HG03060 (cell line): Measurements from ENCODE around the gene KLHL30.

Experiments used
- ATAC-seq: cut with Tn5 transposase; IDR thresholded peaks from one replicate; pipeline ENCODE4 v1.9.1; 2021; ENCODE audit warnings: low read depth, moderate number of reproducible peaks; ENCODE audit not compliant: unreplicated experiment

Gene KLHL30

DNA sequence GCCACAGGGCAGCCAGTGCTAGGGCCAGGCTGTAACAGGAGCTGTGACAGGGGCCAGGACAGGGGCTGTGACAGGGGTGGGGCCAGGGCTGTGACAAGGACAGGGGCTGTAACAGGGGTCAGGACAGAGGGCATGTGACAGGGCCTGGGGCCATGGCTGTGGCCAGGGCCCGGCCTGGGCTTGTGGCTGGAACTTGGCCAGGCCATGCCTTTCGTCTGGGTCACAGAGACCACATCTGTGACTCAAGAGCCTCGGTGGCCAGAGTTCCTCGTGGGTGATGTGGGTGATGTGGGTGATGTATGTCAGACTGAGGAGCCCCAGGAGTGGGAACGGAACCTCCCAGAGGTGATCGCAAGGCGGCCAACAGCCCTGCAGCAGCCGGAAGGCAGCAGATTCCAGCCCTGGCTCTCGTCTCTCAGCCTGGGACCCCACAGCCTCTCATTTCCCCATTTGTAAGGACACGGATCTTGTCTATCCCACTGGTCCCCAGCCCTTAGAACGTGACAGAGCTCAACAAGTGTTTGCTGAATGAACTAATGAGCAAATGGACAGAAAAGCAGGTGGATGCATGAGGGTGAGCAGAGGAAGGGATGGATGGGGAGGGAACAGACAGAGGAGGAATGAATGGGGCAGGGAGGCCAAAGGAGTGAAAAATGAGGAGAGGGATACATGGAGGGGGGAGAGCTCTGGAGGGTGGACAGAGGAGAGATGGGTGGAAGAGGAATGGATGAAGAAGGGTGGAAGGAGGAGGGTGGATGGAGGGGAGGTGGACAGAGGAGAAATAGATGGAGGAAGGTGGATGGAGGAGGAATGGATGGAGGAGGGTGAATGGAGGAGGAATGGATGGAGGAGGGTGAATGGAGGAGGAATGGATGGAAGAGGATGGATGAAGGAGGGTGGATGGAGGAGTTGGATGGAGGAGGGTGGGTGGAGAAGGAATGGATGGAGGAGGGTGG, 21.0 kb upstream of the KLHL30 start:
- no peak for ATAC-seq

DNA sequence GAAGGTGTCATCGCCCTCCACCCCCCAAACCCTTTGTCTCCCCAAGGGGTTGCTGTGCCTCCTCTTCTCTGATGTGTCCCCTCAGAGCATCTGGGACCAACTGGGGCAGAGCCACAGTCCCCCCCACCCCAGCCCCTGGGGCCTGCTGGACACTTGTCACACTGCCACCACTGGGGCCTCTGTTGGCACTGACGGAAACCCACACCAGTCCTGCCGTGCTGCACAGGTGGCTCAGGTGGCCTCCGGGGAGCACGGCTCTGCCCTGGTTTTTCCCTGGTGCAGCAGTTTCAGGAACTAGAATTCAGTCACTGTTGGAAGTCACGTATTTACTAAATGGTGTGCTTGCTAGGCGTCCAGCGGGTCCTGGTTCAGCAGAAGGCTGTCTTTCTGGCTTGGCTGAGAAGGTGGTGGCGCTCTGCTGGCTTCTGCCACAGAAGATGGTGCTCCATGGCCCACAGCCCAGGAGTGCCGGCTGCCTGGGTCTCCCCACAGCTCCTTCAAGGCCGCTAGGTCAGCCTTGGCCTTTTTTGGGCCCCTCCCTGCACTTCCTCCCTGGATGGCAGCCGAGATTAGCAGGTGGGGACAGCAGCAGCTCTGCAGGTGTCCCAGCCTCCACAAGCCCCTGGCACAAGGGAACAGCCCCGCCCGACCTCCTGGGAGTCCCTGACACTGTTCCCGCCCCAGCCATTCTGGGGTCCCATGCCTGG, 18.6 kb upstream of the KLHL30 start:
- ATAC-seq: no peak

DNA sequence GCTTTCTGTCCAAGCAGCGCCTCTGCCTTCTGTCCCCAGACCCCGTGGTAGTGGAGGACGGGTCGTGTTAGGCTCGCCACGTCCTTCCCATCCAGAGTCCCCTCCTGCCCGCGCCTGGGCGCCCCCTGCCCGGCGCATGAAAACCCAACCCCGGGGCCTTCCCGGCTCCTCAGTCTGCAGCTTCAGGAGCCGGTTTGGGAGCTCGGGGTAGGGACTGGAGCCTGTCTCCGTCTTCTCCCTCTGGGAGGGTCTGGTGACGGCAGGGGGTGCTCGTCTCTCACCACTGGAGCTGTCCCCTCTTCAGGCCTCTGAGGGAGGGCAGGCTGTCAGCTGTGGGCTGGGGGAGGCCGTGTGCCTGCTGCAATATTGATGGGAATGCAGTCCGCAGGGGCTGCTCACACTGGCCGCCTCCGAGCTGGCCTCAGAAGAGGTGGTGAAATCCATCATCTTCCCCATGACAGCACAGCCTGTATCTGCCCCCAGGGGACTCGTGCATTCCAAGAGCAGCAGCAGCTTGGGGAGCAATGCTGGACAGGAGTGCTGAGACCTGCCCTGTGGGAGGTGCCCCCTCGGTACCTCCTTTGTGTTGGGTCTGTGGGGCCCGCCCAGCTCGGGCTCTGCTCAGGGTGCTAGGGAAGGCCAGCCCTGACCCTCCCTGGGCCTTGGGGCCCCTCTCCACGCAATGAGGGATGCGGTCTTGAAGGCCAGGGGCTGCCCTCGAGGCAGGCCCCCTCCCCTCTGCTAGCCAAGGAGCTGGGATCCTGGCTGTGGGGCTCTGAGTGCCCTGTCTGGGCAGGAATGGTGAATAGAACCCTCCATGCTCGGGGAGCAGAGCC, 17.8 kb upstream of the KLHL30 start:
- no peak for ATAC-seq

DNA sequence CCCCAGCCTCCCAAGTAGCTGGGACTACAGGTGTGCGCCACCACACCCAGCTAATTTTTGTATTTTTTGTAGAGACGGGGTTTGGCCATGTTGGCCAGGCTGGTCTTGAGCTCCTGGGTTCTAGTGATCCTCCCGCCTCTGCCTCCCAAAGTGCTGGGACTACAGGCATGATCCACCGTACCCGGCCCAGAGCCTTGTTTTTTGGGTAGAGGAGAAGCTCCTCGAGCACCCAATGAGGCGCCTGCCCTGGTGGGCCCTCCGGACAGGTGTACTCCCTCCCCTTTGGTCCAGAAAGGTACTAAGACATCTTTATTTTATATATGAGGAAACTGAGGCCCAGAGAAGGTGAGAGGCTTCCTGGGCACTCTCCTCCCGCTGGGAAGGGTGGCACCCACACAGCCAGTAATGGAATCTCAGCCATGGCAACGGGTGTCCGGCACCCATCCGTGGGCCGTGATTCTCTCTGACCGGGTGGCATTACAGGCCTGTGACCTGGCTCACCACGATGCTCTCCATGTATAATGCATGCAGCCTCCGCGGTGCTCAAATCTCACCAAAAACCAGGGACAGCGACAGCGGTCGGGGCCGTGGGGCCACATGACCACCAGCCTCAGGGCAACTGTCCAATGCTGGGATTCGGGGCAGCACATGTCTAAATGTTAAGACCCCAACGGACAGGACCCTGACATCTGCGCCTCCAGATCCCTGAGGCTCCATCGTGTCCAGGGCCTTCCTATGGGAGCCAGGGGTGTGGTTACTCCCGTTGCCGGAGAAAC, 16.8 kb upstream of the KLHL30 start:
- no peak for ATAC-seq

DNA sequence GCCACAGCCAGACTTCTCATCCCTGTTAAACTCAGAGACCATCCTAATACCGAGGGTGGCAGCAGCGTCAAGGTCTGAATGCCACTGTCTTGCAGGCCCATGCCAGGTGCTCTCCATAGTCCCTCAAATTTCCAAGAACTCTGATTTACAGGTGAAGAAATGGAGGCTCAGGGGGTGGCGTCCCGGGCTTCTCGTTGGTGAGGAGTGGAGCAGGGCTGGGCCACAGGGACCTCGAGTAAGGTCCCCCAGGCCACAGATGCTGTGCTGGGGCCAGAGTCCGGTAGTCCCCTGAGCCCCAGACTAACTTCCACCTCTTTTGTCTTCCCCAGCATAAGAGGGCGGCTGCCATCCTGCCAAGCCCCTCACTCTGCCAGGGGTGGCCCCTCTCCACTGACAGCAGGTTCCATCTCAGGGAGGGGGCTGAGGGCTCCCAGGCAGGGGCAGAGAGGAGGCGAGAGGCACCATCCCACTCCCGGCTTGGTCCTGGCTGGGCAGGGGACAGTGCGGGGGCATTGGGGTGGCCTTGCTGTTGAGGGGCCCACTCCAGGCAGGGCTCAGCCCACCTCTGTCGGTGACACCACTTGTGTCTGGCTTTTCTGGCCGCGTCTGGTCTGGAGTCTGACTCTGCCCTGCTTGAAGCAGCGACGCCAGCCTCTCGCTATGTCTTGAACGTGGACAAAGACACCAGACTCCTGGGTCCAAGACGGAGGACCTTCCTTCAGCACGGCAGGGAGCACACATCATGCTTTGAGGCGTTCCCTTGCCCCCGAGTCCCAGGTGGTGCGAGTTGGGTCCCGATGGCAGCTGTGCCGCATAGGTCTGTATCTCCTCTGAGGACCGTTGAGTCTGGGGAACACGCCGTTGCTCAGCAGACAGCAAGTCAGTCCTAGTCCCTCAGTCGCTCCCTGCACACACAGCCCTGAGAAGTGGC, 15.9 kb upstream of the KLHL30 start:
- no peak for ATAC-seq

DNA sequence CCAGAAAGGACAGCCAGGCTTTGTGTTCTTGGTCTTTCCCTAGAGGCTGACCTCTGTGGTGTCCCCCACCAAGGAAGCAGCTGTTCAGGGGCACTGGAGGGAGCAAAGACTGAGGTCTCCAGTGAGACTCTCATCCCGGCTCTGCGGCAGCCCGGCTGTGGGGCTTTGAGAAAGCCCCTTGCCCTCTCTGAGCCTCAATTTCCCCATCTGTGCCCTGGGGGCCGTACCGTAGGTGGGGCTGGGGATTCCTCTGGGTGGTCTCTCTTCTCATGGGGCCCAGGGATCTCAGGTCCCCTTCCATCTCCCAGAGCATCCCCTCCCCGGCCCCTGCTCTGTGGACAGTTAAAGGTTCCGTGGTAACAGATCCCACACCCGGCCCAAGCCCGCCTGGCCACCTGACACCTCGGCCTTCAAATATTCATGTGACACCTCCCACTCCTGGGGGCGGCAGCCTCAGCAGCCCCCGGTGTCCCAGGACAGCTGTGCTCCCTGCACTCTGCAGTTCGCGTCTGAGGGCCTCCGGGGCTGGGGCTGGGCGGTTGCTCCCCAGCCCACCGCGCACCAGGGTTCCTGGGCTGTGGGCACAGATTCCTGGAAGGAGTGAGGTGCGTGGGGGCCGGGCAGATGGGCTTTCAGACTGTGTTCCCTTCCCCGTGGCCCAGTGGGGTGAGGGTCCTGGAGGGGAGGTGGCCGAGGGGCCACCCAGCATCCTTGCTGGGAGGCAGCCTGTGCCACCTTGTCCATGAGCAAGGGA, 15.1 kb upstream of the KLHL30 start:
- no peak for ATAC-seq

DNA sequence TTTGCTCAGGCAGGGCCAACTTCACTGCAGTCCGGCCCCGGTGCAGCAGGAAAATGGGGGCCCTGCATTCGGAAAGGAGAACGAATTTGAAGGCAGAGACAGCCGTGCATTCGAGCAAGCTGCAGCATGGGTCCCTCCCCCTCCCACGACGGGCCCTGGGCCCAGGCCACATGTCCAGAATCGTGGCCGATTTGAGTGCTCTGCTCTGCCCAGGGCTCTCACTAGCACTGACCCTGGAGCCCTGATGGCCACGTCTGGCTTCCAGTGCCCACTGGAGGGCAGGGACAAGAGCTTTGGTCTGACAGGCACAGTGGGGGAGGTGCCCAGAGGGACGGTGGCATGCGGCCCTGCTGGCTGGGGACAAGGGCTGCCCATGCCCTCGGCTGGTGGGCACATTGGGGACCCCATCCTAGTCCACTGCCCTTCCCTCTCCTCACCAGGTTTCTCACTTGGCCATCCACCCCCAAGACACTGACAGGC, 14.4 kb upstream of the KLHL30 start:
- ATAC-seq: no peak

DNA sequence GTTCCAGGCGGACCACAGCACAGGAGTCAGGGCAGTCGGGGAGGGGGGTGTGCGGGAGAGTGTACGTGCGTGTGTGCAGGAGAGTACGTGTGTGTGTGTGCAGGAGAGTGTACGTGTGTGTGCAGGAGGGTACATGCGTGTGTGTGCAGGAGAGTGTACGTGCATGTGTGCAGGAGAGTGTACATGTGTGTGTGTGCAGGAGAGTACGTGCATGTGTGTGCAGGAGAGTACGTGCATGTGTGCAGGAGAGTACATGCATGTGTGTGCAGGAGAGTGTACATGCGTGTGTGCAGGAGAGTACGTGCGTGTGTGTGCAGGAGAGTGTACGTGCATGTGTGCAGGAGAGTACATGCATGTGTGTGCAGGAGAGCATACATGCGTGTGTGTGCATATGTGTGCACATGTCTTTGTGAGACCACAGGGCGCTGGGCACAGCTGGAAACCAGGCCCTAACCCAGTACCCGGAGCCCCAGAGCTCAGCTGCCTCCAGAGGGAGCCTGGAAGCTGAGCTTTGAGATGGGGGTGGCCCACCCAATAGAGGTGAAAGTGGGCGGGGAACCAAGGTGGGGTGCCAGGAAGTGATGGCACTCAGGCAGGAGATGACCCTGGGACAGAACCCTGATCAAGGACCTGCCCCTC, 13.9 kb upstream of the KLHL30 start:
- no peak for ATAC-seq

DNA sequence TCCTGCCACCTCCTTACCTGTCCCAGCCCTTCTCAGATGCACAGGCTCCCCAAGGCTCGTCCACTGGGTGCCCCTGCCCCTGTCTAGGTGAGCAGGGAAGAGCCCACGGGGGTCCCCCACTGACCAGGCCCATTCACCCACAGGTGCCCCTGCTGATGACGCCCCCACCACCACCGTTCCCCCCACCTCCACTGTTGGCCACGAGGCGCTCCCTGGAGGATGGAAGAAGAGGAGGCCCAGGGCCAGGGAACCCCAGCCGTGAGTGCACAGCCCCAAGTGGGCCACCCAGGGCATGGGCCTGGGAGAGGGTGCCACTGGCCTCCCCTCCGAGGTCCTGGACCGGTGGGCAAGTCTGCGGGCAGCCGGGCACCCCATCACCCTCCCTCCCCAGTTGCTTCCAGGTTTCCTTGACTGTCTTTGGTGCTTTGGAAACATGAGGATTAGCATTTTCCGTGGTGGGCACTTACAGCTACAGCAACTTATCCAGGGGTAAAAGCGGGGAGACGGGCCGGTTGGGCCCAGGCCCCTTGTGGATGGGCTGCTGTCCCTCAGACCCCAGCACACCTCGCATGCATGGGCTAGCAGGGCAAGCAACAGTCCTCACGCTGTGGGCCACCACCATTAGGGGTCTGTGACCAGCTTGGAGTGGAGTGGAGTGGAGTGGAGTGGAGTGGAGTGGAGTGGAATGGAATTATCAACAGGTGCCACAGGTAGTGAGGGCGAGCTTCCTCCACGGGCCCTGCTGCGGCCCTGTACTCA, 13.2 kb upstream of the KLHL30 start:
- ATAC-seq: no peak

DNA sequence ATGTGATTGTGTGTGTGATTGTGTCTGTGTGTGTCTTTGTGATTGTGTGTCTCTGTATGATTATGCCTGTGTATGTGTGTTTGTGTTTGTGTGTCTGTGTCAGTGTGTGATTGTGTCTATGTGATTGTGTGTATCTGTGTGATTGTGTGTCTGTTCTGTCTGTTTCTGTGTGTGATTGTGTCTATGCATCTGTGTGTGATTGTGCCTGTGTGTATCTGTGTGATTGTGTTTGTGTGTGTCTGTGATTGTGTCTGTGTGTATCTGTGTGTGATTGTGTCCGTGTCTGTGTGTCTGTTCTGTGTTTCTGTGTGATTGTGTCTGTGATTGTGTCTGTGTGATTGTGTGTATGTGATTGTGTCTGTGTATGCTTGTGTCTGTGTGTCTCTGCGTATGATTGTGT, 12.1 kb upstream of the KLHL30 start:
- ATAC-seq: no peak

DNA sequence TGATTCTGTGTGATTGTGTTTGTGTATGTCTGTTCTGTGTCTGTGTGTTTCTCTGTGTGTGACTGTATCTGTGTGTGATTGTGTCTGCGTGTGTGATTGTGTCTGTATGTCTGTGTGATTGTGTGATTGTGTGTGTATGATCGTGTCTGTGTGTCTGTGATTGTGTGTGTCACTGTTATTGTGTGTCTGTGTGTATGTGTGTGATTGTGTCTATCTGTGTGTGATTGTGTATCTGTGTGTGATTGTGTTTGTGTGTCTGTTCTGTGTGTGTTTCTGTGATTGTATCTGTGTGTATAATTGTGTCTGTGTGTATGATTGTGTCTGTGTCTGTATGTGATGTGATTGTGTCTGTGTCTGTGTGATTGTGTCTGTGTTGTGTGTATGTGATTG, 11.7 kb upstream of the KLHL30 start:
- ATAC-seq: no peak

DNA sequence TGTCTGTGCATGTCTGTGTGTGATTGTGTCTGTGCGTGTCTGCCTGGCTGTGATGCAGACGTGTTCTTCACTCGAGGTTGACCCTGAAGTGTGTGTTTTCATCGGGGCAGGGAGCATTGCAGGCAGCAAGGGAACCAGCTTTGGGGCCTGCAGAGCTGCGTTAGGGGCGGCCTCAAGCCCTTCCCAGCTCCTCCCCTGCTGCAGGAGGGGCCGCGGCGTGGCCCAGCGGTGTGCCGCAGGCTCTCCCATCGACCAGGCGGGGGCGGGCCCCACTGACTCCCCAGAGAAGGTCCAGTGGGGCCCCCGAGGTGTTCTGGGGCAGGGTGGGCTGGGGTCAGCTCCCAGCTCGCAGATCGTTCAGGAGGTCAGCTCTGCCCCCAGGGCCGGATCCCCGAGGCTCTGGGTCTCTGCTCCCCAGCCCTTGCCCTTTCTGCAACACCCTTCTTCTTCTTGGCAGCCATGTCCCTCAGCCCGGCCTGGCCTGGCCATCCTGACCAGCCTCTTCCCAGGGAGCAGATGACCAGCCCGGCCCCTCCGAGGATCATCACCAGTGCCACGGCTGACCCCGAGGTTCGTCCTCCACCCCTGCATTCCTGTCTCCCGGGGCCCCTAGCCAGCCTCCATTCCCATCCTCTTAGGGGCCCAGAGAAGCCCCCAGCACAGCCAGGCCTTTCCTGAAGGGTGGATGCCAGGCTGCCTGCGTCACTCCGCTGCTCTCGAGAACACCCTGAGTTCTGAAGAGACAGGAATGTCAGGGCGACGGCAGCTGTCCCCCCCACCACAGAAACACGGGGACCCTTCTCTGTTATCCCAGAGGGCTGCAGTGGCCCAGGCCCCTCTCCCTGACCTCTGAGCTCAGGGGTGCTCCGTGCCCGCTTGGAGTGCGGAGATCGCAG, 11.1 kb upstream of the KLHL30 start:
- ATAC-seq: no peak

DNA sequence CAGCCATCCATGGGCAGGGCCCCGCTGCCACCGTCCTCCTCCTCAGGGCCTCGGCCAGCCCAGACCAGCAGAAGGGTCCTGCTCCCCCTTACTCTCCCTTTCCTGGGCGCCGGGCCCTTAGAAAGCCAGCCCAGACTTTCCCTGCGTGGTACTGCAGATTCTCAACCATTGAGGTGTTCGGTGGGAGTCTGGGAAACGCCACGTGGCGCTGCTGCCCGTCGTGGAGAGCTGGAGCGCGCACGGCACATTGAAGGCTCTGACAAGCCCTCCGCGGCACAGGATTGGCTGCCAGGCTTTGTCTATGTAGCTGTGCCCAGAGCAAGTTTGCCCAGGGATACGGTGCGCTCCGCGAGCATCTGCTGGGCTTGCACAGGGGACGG, 10.4 kb upstream of the KLHL30 start:
- ATAC-seq: no peak

DNA sequence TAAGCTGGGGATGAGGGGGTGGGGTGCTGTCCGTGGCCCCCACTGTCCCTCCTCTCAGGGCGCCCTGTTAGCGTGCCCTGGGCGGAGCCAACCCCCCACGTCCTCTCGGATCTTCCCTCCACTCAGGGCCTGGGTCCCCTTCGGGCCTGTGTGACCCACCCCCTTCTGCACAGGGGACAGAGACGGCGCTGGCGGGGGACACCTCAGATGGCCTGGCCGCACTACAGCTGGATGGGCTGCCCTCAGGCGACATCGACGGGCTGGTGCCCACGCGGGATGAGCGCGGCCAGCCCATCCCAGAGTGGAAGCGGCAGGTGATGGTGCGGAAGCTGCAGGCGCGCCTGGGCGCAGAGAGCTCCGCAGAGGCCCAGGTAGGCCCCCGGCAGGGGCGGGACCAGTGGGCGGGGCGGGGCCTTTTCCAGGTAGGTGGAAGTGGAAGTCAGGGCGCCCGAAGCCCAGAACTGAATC, 9.9 kb upstream of the KLHL30 start:
- ATAC-seq: no peak

DNA sequence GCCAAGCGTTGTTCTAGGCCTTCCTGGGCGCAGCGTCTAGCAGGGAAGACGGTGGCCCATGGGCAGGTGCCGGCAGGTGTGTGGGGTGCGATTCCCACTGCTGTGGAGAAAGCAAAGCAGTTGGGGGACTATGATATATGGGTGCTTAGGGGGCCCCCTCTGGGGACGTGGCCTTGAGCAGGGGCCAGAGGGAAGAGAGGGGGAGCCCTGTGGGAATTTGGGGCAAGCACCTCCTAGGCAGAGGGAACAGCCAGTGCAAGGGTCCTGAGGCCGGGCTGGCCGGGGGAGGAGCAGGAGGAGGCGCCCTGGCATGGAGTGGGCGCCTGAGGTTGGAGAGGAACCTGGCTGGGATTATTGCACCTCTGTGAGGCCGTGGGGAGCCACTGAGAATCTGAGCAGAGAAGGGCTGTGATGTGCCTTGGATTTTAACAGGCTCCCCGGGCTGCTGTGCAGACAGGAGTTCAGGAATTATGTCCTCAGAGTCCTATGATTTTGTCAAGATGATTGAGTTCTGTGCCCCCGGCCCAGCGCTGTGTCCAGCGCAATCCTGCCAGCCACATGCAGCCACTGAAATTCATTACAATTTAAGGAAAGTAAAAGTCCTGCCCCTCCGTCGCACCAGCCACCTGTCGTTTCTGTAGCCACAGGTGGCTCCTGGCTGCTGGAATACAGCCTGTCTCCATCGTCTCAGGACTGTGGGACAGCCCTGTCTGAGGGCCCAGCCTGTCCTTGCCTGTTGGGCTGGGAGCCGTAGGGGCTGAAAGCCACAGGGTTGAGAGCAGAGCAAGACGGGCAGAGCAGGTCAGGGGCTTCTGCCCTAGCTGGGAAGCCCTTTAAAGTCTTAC, 9.1 kb upstream of the KLHL30 start:
- no peak for ATAC-seq
